Measurements from ENCODE around the gene ATF4.
A peak's percentile ranks its signal among the peaks of the same experiment; 100 is the strongest.

The ATF4 gene

DNA sequence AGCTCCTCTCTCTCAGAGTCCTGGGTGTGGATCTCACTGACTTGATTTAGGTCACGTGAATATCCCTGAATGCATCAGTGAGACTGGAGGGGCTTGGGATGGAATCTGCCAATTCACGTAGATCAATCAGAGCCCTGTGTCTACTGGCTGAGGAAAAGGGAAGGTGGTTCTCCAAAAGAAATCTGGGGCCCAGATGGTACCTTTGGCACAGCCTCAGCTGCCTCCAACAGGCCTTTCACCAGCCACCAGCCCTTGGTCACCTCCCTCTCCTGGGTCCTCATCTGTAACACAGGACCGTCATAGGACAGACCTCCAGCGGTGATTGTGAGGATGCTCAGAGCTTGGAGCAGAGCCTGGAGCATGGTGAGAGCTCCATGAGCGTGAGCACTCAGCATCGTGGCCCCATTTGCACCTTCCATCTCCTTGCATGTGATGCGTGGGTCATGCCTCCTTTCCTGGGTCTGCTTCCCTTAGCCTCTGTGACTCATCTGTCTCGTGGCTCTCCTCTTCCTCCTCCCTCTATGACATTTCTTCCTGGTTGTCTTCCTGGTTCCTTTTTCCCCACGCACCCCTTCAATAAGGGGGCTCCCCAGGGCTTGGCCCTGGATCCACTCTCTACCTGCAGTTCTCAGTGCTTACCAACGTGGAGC, 25.8 kb upstream of the ATF4 start:
- no peak for TF ChIP-seq CTCF (IDR thresholded peaks at IDR 0.05; ENCODE audit: low read depth, low read length, missing control alignments)
- DNase-seq (ENCODE audit: low read depth), result no peak
- in situ Hi-C loops (cut with HindIII; ENCODE audit: low sequenced_read_pairs), result no loop called here
- H3K4me3 ChIP-seq (ENCODE audit: low read depth, low read length), result no peak overlapping the region

- DNase-seq (ENCODE audit: low read depth), result no peak
- in situ Hi-C loops (cut with HindIII; ENCODE audit: low sequenced_read_pairs), result no loop called here
- peak; percentile 87 for TF ChIP-seq CTCF (IDR thresholded peaks at IDR 0.05; ENCODE audit: low read depth, low read length, missing control alignments)
- no peak overlapping the region for H3K4me3 ChIP-seq (ENCODE audit: low read depth, low read length)
Observed at GRCh38 chr22:39496131-39496838, 24.1 kb upstream of the ATF4 start.

DNA sequence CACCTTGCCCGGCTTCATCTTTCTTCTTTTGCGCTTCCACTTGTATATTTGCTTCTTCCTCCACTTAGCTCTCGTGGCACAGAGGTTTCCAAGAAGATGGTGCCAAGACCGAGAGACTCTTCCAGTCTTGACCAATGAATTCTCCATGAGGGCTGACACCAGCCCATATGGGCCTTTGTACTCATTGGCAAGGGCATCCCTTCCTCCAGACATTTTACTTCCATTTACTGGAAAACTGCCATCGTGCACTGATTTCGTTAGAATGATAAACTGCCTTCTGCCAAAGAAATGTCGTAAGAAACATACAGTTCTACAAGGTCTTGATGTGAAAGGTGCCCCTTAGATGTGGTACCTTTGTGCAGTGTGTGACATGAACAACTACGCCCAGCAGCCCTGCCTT, 22.9 kb upstream of the ATF4 start:
- DNase-seq (ENCODE audit: low read depth), result no peak
- in situ Hi-C loops (cut with HindIII; ENCODE audit: low sequenced_read_pairs), result no loop called here
- H3K4me3 ChIP-seq (ENCODE audit: low read depth, low read length), result no peak overlapping the region
- no peak for TF ChIP-seq CTCF (IDR thresholded peaks at IDR 0.05; ENCODE audit: low read depth, low read length, missing control alignments)

DNA sequence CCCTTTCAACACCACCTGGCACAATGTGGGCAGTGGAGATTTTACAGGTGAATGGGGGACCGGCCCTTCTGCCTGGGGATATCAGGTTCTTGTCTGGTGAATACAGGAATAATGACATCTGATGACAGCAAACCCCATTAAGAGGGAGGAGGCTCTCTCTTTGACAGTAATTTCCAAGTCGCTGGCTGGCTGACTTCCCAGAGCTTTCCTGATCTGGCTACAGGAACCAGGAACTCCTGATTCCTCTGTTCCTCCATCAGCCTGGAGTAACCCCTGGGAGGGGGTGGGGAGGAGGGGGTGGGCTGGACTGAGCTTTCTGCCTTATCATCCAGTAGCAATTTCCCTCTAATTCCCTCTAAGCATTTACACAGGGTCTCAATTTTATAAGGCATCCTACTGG, 22.0 kb upstream of the ATF4 start:
- H3K4me3 ChIP-seq (ENCODE audit: low read depth, low read length), result no peak overlapping the region
- in situ Hi-C loops (cut with HindIII; ENCODE audit: low sequenced_read_pairs), result no loop called here
- DNase-seq (ENCODE audit: low read depth), result no peak
- no peak for TF ChIP-seq CTCF (IDR thresholded peaks at IDR 0.05; ENCODE audit: low read depth, low read length, missing control alignments)

DNA sequence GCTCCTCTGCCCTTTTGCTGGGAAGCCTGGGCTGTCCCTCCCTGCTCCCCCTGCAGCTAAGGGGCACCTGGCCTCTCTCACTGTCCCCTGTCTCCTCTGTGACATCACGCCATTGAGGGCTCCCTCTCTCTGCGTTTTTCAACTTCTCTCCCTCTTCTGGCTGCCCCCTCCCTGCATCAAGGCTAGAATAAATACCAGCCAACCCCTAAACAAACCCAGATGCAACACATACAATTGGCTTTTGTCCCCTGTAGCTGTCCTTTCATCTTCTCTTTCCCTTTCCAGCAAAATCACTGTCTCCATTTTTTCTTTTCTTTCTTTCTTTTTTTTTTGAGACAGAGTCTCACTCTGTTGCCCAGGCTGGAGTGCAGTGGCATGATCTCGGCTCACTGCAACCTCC, 21.6 kb upstream of the ATF4 start:
- in situ Hi-C loops (cut with HindIII; ENCODE audit: low sequenced_read_pairs), result no loop called here
- TF ChIP-seq CTCF (IDR thresholded peaks at IDR 0.05; ENCODE audit: low read depth, low read length, missing control alignments), result no peak
- H3K4me3 ChIP-seq (ENCODE audit: low read depth, low read length), result no peak overlapping the region
- no peak for DNase-seq (ENCODE audit: low read depth)

DNA sequence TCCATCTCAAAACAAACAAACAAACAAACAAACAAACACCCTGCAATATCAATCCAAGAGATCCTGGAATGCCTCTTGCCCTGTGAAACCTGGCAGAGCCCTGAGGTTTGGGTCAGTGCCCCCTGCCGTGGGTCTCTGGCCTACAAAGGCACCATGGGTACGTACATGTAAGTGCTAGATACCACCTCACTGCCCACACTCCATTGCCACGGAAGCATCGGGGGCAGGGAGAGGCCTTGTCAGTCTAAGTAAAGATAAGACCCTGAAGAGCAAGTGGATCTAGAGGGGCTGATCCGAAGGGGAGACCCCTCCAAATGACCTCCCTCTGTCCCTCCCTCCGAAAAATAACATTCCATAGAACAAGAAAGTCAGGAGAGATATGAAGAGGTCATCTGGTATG, 20.3 kb upstream of the ATF4 start:
- H3K4me3 ChIP-seq (ENCODE audit: low read depth, low read length), result no peak overlapping the region
- DNase-seq (ENCODE audit: low read depth), result no peak
- no peak for TF ChIP-seq CTCF (IDR thresholded peaks at IDR 0.05; ENCODE audit: low read depth, low read length, missing control alignments)
- in situ Hi-C loops (cut with HindIII; ENCODE audit: low sequenced_read_pairs), result no loop called here
